Occipital lobe (tissue), 2 donors: Measurements from ENCODE around the gene DUSP2. TPM values are rescaled to one million over a fixed set of nuclear protein-coding genes. Genes with fewer than 3 reads are reported as not detected.

ENCODE experiments used
- DNase-seq: peaks from one replicate; lab custom pipeline; 2025; lab: John Stamatoyannopoulos, UW
- total RNA-seq: library from RNA; depleted of rRNA; stranded (reverse); fragments of >200 nt; gene quantifications from one replicate; pipeline ENCODE4 v1.2.3, GENCODE V29; 2014

DUSP2 gene
- total RNA-seq, 1 donor from 2014 or later: 7.3 TPM

DNA sequence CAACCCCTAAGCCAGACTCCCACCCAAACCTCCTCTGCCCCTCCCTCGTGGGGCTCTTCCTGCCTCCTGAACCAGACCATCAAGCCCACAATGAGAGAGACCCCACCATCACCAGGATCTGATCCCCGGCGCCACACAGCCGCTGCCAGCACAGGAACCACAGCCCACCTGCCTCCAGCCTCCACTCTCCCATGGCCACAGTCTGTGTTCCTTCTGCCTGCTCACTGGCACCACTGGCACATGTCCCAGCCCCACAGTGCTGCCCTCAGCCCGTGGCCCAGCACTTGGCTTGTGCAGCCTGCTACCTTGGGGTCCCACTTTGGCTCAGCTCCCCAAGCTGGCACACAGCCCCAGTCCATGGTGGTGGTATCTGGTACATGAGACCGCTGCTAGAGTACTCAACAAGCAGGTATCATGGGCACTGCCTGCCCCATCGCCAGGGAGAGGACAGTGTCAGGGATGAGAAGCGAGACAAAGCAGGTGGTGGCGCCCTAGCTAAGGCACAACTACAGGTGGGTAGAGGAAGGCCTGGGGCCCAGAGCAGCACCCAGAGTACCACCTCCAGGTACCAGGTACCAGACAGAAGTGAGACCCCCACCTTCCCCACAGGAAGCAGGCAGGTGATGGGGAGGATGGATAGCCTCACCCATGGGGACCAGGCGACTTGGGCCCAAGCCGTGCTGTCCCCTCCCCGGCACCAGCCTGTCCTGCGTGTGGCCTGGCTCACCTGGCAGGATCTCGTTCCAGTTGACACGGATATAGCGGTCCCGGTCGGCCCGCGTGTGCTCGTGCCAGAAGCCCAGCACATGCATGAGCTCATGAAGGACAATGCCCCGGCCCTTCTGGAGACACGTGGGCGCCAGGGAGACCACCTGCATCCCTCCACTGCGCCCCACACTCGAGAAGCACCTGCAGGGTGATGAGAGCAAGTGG lies 13.2 kb downstream of the DUSP2 start:
- DNase-seq: no peak

DNA sequence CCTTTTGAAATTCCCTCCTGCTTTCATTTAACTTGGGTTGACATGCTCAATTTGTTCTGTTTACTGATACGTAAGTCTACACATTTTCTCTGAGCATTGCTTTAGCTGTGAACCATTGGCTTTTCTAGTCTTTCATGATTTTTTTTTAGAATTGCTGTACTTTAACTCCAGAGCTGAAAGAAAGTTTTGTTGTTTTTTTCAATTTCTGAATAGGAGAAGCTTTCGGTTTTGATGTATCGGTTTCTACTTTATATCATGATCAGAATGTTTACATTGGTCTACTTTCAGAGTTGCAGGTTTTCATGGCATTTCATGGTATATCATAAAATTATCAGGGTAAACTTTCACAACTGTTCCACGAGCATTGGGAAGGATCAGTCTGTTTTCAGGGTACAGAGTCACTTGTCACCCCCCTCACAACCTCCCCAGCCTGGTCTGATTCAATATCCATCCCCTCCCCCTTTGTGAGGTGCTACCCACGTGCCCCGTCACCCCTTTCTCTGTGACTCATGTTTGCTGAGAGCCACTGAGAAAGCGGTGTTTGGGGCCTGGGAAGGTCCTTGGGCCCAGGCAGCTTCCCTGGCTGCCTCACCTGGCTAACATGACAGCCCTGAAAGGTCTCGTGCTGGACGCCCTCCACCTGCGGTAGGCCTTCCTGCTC lies 14.0 kb downstream of the DUSP2 start:
- DNase-seq: no peak

DNA sequence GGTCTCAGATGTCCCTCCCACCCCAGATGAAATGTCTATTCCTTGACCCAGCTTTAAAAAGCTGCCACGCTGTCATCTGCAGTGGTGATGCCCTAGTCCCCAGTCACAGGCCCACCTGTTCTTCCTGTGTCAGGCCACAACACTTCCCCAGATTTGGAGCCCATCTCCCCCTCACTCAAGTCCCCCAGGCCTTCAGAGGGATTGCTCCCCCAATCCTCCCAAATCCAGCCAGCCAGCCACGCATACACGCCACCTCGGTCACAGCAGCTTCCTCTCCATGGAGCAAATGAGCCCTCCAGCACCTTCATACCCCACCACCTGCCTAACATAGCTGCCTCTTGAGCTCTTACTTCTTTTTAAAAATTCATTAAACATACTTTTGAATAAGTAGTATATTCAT lies 14.8 kb downstream of the DUSP2 start:
- no peak for DNase-seq

DNA sequence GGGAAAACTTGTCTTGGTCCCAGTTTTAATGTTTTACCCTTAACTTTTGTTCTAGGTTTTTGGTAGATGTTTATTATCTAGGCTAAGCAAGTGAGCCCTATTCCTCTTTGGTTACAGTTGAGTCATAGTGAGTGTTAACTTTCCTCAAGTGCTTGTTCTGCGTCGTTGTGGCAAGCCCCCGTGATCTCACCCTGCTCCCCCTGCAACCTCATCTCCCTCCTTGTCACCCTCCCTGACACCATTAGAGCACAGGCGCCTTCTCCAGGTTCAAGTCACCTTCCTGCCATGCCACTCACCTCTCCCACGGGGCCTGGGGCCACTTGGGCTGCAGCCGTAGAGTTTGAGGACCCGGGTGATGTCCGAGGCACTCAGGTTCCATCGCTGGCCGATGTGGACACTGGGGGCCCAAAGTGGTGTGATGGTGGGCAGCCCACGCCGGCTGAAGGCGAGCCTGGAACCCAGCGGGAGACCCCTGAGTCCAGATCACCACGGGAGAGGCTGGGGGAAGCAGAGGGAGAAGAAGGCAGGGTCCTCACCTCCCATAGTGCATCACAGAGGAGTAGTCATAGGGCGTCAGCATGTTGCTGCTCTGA lies 15.6 kb downstream of the DUSP2 start:
- DNase-seq: no peak

DNA sequence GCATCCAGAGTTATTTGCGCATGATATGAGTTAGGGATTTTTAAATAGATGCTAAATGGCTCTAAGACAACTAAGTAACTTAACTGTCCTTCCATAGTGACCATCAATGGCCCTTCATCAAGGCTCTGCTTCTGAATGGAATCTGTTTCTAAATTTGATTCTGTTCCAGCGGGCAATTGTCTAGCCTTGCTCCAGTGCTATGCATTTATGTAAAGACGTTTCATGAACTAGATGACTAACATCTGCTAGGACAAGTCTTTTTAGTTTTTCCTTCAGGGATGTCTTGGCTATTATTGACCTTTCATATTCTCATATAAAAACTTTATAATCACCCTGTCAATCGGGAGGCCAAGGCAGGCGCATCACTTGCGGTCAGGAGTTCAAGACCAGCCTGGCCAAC lies 16.8 kb downstream of the DUSP2 start:
- no peak for DNase-seq

DNA sequence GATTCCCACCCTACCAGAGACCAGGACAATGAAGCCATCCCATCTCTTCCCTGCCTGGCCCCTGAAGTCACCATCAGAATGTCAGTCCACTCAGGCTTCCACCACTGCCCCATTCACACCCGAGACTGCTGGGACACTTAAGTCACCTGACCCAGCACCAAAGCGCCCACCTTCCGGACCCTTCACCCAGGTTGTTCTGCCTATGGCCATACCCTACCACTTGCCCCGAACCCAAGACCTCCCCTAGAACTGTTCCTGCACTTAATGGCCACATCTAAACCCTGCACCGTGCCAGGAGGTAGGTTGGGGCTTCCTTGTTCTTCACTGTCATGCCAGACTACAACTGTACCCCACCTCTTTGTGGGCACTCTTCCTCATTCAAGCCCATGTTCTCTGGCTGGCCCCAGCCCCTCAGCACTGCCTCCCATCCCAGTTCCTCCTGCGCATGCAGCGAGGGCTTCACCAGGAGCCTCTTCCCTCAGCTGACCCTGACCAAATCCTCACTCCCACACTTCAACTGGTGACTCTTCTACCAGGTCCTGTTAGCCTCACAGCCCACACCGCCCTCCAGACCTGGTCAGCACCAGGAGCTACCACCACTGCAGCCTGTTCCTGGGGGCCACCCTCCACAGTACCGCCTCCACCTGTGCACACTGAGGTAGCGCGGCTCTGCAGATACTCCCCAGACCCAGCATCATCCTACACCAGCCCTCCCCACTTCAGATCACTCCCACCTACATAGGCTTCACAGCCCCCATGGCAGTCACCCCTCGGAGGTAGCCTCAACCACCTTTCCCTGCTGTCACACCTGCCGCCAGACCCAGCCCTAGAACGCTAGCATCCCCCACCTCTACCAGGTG lies 20.6 kb downstream of the DUSP2 start:
- DNase-seq: no peak

DNA sequence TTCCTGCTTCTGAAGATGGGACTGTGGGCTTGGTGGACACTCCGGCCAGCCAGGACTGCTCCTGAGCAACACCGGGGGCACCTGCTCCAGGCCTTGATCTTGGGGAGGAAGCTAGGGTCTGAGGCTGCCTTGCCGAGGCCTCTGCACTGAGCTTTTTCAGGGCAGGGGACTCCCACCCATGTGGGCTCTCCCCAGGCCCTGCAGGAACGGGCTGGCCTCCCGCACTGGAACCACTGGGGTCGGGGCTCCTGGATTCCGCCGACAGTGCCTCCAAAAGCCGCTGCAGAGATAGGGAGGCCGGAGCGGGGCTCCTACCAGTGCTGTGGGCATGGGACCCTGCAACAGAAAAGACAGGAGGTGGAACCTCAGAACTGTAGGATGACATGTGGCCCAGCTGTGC lies 21.3 kb downstream of the DUSP2 start:
- no peak for DNase-seq

DNA sequence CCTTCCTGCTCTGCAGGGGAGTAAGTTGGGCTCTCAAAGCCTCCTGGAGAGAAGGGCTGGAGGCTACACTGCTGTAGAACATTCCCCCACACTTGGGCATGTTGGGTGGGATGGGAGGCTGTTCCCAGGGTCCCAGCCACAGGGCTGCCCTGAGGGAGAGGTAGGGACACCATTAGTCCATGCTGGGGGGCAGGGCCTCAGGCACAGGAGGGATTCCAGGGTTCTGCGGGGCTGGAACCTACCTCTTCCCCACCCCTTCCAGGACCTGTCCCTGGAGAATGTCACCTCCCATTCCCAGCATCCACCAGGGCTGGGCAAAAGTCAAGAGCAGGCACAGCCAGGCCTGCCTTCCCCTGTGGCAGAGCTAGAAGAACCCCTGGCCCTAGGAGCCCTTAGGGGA lies 21.9 kb downstream of the DUSP2 start:
- DNase-seq: no peak

DNA sequence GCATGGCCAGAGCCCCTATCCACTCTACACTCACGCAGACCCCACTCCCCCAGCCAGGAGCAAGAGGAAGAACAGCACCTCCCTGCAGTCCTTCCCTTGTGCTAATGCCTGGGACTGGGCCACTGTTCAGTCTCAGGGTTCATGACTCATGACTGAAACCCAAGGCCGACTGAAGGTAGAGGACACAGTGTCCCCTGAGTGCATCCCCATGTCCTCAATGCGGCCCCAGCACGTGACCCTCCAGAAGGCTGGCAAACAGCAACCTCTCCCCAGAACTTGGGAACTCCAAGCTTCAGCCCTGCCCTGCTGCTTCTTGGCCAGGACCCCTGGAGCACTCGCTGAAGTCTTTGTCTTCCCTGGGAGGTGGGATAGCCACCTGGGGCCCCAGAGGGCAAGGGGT lies 22.8 kb downstream of the DUSP2 start:
- no peak for DNase-seq

DNA sequence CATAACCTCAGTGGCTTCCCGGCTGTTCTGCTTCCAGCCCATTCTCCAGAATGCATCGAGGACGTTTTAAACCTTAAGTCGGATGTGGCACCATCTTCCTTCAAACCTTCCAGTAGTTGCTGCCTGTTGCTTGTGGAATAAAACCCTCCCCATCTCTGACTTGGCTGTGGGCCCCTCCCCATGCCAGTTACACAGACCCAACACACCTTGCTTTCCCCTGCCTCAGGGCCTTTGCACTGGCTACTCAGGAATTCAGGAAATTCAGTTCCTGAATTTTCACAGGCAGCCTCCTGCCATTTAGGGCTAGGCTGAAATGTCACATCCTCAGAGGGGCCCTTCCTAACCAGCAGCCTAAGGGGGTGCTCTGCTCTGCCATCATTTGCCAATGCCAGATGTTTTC lies 23.8 kb downstream of the DUSP2 start:
- no peak for DNase-seq

DNA sequence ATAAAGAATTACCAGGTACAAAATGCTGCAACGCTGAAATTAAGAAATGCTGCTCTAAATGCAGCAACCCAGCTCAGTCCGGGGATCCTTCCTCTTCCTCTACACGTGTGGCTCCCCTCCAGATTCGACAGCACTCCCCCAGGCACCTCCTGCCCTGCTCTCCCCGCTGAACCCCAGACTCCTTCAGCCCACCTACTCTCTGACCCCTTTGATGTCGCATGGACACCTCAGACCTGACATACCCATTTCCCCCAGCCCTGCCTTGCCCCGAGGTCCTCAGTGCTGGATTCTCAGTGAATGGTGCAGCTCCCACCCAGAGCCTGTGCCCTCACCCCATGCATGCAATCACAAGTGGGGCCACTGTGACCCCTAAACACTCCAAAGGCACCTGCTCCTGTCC lies 24.2 kb downstream of the DUSP2 start:
- DNase-seq: no peak

DNA sequence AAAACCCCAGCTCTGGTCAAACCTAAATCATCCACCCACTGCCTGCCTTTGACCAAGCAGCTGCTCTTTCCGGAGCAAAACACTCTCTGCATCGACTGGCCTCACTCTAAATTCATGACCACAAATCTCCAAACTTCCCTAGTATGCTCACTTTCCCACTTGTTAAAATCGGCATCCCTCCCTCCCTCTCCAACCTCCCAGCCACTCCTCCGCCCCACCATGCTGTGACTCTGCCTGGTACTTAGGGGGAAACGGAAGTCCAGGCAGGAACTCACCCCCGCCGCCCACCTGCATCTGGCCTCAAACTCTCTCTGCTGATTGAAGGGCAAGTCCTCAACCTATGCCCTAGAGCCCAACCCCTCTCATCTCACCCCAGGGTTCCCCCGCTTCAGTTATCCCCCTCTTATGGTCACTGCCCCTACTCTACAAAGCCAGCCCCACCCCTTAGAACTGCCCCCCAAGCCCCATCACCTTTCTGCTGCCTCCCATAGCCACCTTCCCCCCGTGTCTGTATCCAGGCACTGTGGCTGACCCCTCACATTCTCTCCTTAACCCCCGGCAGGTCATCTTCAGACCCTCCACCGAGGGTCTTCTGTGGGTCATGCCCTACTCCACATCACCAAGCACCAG lies 25.0 kb downstream of the DUSP2 start:
- DNase-seq: no peak

DNA sequence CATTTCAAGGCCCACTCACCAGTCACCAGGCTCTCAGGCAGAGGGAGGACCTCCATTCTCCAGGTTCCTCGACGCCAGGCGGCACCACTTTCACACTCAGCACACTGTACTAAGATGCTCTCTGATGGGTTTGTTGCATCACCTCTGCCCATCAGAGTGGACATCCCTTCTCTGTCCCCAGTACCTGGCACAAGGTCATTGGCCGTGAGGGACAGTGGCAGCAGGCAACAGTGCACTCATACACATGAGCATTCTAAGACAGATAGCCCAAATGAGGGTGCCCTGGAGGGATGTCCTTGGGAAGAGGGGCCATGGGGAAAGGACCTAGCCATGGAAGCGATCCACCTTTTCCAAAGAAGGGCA lies 25.9 kb downstream of the DUSP2 start:
- no peak for DNase-seq

DNA sequence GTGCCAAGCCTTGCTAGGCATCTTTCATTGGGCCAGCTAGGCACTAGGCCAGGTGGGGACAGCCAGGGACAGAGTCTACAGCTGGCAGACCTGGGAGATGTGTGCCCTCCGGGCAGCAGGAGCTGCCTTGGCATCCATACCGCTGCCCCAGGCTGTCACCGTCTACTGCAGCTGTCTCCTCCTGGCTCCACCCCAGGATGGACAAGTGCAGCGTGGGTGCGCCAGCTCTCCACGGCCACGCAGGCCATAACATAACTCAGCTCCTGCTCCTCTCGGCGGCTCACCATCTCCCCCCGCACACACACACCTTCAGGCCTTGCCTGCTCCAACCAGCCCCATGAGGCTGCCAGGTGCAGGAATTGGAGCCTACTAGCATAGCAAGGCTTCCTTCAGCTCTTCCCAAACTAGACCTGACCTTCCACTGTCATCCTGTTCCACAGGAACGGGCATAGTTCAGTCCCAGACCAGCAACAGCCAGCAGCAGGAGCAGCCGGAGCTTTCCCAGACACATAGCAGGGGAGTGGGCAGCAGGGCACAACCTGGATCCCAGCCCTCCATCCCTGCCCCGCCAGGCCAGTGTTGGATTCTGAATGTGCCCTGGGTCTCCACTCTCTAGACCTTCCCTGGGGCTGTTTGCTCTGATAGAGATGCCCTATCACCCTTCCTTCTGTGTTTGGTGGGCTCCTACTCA lies 26.4 kb downstream of the DUSP2 start:
- no peak for DNase-seq

DNA sequence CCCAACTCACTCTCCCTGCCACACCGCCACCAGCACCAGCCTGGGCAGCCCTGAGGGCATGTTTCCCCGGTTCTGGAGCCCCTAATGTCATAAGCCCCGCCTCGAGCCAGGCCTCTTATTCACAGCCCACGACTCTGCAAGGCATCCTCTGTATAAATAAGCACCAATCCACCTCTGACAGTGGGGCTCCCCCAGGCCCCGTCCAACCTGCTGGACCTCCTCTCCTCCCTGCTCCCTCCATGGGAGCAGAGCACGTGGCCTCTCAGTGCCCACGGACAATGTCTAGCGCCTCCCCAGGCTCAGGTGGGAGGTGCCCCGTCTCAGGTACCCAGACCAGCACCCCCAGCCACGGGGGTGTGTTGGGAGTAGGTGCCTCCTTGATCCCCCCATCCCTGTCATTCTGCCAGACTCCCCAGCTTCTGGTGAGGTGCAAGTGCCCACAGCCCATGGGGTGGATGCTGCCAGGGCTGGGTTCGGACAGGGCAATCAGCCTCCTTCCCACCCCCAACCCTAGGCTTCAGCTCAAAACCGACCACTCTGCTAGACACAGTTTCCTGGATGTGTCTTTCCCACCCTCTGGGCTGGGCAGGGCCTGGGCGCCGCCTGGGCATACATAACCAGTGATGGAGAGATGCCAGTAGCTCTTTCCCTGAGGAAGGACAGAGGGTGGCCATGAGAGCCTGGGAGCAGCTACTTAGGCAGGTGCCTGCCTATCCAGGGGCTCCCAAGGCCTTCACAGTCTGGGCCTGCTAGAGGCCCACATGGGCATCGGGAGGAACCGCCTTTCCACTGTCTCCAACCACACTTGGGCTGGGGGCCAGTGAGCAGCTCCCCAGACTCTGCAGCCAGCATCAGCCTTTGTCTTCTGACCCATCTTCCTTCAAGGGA lies 27.3 kb downstream of the DUSP2 start:
- no peak for DNase-seq

DNA sequence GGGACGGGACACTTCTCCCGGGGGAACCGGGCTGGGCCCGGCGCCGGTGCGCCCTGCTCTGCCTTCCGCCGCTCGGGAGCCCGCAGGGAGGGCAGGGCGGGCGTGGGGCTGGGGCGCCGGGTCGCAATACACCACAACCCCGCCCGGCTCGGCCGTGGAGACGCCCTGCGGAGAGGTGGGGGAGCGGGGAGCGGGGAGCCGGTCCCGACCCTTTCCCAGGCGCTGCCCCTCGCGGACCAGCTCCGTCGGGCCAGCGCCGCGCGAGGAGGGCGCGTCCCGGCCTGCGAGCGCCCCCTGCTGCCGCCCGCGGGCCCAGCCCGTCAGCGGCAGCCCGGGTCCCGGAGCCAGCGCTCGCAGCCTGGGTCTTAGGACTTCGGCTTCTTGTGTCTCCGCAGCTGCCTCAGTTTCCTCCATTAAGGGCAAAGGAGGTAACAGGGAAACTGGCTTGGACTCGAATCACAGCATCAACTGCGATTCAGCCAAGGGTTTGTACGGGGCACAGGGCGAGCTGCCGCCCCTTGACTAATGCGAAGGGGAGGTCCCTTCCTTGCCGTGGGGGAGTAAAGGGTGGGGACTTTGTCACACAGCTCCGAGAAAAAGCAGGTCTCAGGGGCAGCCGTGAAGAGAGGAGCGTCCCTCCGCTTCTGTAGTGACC lies 28.2 kb downstream of the DUSP2 start:
- no peak for DNase-seq

DNA sequence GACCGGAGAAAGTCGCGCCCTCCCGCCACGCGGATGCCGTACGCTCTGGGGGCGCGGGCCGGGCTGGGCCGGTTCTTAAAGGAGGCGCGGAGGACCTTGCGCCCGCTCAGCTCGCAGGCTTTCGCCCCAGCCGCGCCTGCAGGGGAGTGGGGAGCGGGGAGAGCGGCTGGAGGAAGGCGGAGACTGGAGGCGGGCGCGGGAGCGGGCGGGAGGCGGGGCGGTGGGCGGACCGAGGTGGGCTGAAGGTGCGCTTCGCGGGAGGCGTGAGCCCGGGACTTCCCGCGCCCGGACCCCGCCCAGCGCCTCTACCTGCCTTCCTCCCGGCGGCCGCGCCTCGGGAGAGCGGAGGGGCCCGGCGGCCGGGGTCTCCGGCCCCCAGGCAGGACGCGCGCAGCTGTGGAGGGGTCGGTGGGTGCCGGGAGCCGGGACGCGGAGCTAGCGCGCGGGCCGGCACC lies 28.8 kb downstream of the DUSP2 start, which contains the start of gene ADRA2B:
Gene ADRA2B, minus strand, starts transcription at position 148 of the 455 bp plus-strand sequence. CDS start 422 bp downstream, outside the sequence.
- no peak for DNase-seq

DNA sequence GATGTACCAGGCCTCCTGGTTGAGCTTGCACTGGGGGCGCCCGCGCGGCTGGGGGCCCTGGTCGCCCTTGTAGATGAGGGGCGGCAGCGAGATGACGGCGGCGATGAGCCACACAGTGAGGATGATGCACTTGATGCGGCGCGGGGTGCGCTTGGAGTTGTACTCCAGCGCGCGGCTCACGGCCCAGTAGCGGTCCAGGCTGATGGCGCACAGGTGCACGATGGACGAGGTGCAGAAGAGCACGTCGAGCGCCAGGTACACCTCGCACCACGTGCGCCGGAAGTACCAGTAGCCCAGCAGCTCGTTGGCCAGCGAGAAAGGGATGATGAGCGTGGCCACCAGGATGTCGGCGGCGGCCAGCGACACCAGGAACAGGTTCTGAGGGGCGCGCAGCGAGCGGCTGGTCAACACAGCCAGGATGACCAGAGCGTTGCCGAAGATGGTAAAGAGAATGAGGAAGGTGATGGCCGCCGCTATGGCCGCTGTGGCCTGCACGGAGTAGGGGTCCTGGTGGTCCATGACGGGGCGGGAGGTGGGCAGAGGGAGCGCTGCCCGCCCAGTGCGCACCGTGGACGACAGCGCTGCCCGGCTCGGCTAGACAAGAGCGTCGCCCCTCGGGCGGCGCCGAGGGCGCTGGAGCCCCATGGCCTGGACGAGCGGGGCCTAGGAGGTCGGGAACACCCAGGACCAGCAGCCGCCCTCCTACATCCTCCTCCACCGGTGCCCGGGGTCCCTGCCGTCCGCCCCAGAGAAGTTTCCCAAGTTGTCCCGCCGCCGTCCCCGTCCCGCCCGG lies 29.4 kb downstream of the DUSP2 start:
- DNase-seq: no peak
